MM.1S (cell line): ENCODE measurements around the gene EFNA5.

Source experiments
- EZH2 ChIP-seq: fragments of 300-600 bp; sonication (generic); optimal IDR thresholded peaks from 2 replicates; pipeline ENCODE3; 2017; ENCODE audit warnings: low read depth, mild to moderate bottlenecking, antibody characterized with exemption, low read length, mixed read lengths
- EZH2phosphoT487 ChIP-seq: fragments of 300-600 bp; sonication (generic); IDR thresholded peaks from 2 replicates; pipeline ENCODE4 v1.6.1; 2018; ENCODE audit warnings: antibody characterized with exemption, low read length
- TF ChIP-seq, protein P1 (sequence below): fragments of 300-600 bp; sonication (generic); IDR thresholded peaks from 2 replicates; pipeline ENCODE4 v1.5.1; 2016; ENCODE audit warnings: antibody characterized with exemption, low read length, mixed read lengths

GRCh38 chr5:107669096-107670031 lies 1.4 kb downstream of the EFNA5 start:
- TF ChIP-seq, protein P1, sequence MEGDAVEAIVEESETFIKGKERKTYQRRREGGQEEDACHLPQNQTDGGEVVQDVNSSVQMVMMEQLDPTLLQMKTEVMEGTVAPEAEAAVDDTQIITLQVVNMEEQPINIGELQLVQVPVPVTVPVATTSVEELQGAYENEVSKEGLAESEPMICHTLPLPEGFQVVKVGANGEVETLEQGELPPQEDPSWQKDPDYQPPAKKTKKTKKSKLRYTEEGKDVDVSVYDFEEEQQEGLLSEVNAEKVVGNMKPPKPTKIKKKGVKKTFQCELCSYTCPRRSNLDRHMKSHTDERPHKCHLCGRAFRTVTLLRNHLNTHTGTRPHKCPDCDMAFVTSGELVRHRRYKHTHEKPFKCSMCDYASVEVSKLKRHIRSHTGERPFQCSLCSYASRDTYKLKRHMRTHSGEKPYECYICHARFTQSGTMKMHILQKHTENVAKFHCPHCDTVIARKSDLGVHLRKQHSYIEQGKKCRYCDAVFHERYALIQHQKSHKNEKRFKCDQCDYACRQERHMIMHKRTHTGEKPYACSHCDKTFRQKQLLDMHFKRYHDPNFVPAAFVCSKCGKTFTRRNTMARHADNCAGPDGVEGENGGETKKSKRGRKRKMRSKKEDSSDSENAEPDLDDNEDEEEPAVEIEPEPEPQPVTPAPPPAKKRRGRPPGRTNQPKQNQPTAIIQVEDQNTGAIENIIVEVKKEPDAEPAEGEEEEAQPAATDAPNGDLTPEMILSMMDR = no peak
- TF ChIP-seq EZH2phosphoT487 (no peak), EZH2 (no peak)
